ENCODE data around the gene HS6ST2.

GRCh38 chrX:132861076-132861475, 97.4 kb downstream of the HS6ST2 start:
- TF ChIP-seq, protein P1, sequence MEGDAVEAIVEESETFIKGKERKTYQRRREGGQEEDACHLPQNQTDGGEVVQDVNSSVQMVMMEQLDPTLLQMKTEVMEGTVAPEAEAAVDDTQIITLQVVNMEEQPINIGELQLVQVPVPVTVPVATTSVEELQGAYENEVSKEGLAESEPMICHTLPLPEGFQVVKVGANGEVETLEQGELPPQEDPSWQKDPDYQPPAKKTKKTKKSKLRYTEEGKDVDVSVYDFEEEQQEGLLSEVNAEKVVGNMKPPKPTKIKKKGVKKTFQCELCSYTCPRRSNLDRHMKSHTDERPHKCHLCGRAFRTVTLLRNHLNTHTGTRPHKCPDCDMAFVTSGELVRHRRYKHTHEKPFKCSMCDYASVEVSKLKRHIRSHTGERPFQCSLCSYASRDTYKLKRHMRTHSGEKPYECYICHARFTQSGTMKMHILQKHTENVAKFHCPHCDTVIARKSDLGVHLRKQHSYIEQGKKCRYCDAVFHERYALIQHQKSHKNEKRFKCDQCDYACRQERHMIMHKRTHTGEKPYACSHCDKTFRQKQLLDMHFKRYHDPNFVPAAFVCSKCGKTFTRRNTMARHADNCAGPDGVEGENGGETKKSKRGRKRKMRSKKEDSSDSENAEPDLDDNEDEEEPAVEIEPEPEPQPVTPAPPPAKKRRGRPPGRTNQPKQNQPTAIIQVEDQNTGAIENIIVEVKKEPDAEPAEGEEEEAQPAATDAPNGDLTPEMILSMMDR (optimal IDR thresholded peaks at IDR 0.05 in 1 of 3, IDR thresholded peaks at IDR 0.05 in 1 of 3, conservative IDR thresholded peaks at IDR 0.05 in 1 of 3; ENCODE audit: extremely low read depth in 1 of 3, insufficient read depth in 2 of 3, low read length in 3 of 3), result no peak
- no peak for TF ChIP-seq EZH2 (IDR thresholded peaks at IDR 0.05; ENCODE audit: low read length)
